HG03565 (cell line): ENCODE results near the gene HNRNPM.
"Not testable (repeated sequence)": the region's sequence is repeated elsewhere in the genome, so short reads cannot be mapped to it uniquely, and the experiment has no call there.

Experiments used
- ATAC-seq: cut with Tn5 transposase; IDR thresholded peaks from one replicate; pipeline ENCODE4 v1.9.1; 2021; ENCODE audit warnings: mild to moderate bottlenecking, moderate library complexity; ENCODE audit not compliant: unreplicated experiment

Gene HNRNPM

DNA sequence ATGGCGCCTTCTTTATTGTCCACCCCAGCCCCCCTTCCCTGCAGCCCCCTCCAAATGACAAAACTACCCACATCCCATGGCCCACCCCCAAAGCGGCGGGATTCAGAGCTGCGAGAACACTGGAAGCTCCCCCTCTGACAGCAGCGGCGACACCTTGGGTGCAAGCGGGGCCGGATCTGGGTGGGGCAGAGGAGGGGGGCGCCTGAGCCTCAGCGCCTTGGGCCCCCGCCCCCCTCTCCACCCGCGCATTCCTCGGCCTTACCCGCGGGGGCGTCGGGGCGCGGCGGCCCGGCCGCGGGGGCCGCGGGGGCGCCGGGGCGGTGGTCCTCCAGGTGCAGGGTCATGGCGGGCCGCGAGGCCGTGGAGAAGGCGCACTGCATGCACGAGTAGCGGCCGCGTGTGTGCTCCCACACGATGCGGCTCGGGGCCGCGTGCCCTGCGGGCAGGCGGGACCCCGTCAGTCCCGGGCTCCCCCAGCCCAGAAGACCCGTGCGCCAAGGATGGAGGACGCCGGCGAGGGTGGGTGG, 65.9 kb downstream of the HNRNPM start:
- ATAC-seq, result no peak

DNA sequence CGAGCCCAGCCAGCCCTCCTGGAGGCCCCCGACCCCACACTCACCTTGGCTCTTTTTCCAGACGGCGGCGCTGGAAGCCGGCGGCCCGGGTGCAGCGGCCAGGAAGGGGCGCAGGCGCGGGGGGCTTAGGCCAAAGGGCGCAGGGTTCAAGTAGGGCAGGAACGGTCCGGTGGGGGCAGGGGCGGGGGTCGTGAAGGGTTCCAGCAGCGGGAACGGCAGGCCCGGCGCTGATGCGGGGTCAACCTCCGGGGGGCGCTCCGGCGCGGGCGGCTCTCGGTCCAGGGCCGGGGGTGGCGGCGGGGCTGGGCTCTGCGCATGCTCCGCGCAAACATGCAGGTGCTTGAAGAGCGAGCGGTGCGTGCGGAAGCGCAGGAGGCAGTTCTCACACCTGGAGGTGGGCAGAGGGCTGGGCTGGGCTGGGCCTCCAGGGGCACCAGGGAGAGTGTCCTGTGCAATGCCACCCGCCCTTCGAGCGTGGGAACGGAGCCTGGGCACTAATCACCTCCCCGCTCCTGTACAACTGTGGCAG, 66.9 kb downstream of the HNRNPM start:
- ATAC-seq, result no peak

DNA sequence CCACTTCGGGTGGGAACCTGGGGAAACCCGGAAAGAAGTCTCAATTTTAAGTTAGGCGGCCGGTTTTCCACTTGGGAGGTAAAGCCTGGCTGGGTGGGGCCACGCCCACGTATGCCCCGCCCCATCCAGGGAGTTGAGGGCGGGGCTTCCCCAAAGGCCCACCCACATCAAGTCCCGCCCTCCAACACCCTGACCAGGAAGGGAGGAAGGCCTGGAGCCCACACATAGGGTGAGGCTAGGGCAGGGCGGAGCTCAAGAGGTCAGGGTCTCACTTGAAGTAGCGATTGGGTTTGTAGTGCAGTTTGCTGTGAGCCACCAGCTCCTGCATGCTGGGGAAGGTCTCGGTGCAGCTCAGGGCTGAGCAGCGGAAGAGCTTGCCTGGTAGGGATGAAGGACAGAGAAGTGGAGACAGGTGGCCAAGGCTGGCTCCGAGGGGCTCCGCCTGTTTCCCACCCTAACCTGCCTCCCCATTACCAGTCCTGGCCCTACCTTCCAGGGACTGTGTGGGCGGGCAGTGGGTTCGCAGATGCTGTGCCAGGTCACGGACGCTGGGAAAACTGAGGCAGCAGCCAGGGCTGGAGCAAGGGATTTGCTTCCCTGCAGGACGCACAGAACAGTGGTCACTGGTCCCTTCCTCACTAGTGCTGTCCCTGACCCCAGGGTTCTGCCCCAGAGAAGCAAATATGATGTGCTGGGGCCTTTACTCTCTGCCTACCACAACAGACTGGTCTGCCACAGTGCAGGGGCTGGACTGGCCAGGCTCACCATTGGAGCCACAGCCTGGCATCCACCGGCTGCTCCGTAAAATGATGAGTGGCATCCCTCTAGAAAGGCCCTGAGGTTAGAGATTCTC, 67.6 kb downstream of the HNRNPM start:
- ATAC-seq, result no peak

DNA sequence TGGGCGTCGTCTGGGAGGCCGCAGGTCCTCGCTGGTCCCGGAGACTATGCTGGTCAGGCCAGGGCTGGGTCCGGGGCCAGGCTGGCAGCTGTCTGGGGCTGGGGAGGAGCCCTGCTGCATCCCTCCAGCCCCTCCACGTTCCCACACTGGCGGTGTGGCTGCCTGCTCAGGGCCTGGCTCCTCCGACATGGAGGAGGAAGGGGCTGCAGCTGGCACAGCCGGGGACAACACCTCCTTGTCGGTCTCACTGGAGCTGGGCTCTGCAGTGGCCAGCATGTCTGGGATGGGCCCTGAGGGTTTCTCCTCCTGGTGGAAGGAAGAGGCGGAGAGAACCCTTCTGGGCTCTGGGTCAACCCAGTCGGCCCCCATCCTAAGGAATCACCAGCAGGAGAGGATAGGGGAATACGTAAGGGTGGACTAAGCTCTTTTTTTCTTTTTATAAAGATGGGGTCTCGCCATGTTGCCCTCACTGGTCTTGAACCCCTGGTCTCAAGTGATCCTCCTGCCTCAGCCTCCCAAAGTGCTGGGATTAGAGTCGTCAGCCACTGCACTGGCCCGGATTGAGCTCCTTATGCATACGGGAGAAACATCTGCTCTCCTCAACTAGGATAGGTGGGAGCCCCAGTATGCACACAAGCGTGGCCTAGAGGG, 68.4 kb downstream of the HNRNPM start:
- no peak for ATAC-seq

- peak; percentile 76 for ATAC-seq
These were observed 69.1 kb downstream of the HNRNPM start, which contains the start of gene ZNF414 for GRCh38 chr19:8513687-8514504. Gene ZNF414, minus strand, starts transcription at chr19:8514167. Its CDS starts 121 bp downstream, at chr19:8514046.

GRCh38 chr19:8514505-8515009, 69.8 kb downstream of the HNRNPM start:
- not testable (repeated sequence) for ATAC-seq

DNA sequence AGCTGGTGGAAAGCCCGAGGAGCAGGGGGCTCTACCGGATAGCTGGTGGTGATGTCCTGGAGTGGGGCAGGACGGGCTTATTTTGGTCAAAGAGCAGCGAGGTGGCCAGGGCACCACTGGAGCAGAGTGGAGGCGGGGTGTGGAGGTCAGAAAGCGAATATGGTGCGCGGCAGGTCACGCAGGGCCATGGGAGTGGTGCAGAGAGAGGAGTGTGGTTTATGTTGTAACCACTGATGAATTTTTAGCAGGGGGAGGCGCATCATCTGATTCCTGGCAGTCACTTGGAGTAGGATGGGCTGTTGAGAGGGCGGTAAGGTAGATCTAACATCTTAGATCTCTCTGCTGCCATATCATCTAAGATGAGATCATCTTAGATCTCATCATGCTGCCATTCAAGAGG, 70.5 kb downstream of the HNRNPM start:
- no peak for ATAC-seq

GRCh38 chr19:8517551-8518442, 73.0 kb downstream of the HNRNPM start:
- no peak for ATAC-seq

GRCh38 chr19:8518536-8518935, 73.8 kb downstream of the HNRNPM start:
- no peak for ATAC-seq

DNA sequence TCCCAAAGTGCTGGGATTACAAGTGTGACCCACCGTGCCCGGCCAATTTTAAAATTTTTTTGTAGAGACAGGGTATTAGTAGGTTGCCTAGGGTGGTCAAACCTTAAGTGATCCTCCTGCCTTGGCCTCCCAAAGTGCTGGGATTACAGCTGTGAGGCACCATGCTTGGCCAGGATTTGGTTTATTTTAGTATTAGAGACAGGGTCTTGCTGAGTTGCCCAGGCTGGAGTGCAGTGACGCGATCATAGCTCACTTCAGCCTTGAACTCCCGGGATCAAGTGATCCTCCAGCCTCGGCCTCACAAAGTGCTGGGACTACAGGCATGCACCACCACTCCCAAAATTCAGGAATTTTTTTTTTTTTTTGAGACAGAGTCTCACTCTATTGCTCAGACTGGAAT, 74.6 kb downstream of the HNRNPM start:
- no peak for ATAC-seq

DNA sequence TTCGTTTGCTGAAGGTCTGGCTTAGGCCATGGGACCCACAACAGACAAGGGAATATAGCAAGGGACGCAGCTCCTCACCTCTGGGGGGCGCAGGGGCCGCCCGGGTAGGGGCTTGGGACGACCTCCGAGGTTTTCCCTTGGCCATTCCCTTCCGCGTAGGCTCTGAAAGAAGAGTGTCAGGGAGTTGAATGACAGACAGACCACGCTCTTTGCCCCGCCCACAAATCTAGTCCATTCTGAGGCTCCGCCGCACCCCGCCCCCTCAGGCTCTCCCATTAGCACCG, 80.6 kb downstream of the HNRNPM start:
- no peak for ATAC-seq

DNA sequence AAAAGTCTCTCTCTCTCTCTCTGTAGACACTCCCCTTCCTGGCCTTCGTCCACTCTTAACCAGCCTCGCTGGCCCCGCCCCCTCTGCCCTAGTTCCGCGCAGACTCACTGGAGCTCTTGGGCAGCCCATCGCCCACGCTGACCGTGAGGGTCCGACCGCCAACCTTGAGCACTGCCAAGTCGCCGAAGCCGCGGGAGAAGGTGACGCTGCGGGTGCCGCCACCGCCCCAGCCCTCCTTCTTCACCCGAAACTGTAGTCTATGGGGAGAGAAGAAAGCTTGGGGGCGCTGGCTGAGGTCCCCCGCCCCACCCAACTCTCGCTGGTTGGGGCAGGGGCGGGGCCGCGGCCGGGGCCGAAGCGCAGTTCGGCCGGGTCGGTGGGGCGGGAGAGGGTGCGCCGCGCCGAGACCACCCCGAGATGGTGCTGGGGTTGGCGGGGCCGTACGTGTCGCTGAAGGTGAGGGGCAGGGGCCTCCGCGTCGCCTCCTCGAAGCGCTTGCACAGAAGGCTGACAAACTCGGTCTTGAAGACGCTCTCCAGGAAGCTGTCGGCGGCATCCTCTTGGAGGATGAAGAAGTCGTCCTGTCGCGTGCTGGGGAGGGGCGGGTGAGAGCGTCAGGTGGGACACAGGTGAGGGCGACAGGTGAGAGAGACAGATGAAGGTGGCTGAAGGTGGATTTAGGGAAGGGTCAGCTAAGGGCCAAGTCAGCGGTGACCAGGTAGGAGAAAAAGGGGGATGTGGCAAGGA, 81.7 kb downstream of the HNRNPM start:
- ATAC-seq, result no peak

DNA sequence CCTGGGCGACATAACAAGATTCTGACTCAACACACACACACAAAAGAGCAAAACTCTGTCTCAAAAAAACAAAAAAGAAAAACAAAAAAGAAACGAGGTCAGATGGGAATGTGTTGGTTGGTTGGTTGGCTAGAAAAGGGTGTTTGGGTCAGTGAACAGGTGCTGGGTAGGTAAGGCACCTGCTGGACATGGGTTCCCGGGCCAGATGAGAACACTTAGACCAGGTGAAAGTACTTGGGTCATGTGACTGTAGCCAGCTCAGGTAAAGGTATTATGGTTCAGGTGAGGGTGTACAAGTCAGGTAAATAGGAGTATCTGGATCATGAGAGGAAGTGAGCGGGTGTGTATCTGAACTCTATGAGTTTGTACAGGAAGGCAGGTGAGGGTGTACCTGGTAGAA, 83.7 kb downstream of the HNRNPM start:
- ATAC-seq, result no peak

GRCh38 chr19:8529369-8530006, 84.7 kb downstream of the HNRNPM start:
- no peak for ATAC-seq

DNA sequence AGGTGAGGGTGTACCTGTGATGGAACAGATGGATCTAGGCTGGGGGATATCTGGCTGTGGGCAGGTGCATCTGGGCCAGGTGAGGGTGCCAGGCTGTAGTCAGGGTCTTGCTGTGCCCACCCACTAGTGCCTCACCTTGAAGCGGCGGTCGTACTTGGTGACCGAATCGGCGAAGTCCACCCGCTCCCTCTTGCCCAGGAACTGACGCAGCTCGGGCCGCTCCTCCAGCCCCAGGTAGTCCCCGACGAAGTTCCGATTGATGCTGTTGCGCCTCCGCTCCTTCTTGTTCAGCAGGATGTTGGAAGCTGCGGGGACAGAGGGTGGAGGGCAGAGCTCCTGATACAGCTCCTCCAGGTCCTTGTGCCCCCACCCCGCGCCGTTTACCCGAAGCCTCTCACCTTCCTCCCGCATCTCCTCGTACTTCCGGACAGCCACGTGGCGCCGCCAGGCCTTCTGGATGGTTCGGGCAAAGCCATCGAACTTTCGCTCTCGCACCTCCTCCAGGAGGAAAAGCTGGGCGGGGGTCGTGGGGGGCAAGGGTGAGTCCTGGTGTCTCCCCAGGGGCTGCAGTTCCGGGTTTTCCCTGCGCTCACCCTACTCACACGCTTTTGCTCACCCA, 85.4 kb downstream of the HNRNPM start:
- no peak for ATAC-seq

- no peak for ATAC-seq
These were observed 86.7 kb downstream of the HNRNPM start for GRCh38 chr19:8531470-8531869.

- no peak for ATAC-seq
These were observed 87.5 kb downstream of the HNRNPM start for GRCh38 chr19:8532225-8532624.

DNA sequence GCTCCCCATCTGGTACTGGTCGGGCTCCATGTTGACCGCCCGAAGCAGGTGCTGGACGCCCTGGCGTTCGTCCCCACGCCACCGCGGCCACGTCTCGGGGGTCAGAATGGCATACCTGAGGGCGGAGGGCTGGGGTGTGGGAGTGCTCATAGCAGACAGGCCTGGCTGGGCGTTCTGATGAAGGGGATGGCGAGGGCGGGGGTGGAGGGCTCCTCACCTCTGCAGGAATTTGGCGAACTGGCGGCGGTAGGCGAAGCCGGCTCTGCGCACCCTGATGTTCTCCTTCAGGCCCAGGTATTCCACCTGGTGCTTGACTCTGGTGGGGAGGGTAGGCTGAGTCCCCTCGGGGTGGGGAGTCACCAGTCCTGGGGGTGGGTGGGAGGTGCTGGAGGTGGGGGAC, 91.5 kb downstream of the HNRNPM start:
- no peak for ATAC-seq
